ENCODE results near the gene SLC15A2. TPM values are rescaled to one million over a fixed set of nuclear protein-coding genes. Genes with fewer than 3 reads are reported as not detected.

Gene SLC15A2
- total and polyA plus RNA-seq, 10 donors = 4.3 to 18.7 (median 11.2) TPM

DNA sequence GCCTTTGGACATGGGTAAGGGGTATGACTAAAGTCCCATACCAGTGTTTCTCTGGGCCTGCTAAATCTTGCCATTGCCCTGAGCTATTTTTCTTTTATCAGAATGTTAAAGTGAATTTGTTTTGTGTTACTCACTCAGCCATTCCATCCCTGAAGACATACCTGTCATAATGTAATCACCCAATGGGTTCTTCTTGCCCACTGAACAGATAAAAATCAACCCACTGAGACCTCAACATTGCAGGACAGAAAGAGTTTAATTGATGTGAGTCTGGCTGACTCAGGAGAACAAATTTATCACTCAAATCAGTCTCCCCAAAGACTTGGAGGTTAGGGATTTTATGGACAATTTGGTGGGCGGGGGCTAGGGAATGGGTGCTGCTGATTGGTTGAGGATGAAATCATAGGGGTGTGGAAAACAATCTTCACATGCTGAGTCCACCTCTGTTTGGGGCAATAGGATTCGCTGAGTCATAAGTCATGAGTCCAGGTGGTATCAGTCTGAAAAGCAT lies 80.5 kb downstream of the SLC15A2 start:
- H3K4me3 ChIP-seq = no peak overlapping the region
- intact Hi-C loops (cut with DNase I; ENCODE audit: low total_unique reads) = no loop called here
- no peaks in the 10 kb centered on the region for H3K27me3 ChIP-seq (replicated peaks in 1 of 7)
- TF ChIP-seq POLR2AphosphoS5 (IDR thresholded peaks at IDR 0.05) (no peak), POLR2A (IDR thresholded peaks at IDR 0.05) (no peak)
- TF ChIP-seq, protein P1, sequence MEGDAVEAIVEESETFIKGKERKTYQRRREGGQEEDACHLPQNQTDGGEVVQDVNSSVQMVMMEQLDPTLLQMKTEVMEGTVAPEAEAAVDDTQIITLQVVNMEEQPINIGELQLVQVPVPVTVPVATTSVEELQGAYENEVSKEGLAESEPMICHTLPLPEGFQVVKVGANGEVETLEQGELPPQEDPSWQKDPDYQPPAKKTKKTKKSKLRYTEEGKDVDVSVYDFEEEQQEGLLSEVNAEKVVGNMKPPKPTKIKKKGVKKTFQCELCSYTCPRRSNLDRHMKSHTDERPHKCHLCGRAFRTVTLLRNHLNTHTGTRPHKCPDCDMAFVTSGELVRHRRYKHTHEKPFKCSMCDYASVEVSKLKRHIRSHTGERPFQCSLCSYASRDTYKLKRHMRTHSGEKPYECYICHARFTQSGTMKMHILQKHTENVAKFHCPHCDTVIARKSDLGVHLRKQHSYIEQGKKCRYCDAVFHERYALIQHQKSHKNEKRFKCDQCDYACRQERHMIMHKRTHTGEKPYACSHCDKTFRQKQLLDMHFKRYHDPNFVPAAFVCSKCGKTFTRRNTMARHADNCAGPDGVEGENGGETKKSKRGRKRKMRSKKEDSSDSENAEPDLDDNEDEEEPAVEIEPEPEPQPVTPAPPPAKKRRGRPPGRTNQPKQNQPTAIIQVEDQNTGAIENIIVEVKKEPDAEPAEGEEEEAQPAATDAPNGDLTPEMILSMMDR (IDR thresholded peaks at IDR 0.05 in 8 of 11, conservative IDR thresholded peaks at IDR 0.05 in 3 of 11) = no peak
- no peaks in the 10 kb centered on the region for H3K36me3 ChIP-seq
- H3K9me3 ChIP-seq = peaks cover 0 to 30% (median 13%) of the 10 kb centered on the region in 8 donors
- H3K4me1 ChIP-seq = peaks cover 0 to 3% (median 0%) of the 10 kb centered on the region in 6 donors
- no peak overlapping the region for H3K27ac ChIP-seq
- no peak for DNase-seq
- 85 to 92% (median 89%) methylated on average over 2 of the region's 2 CpGs for WGBS, 5 donors

- H3K4me3 ChIP-seq = no peak overlapping the region
- DNase-seq = no peak
- no peaks in the 10 kb centered on the region for H3K27me3 ChIP-seq (replicated peaks in 1 of 7)
- WGBS, 5 donors = 88 to 100% (median 97%) methylated on average over 1 of the region's 1 CpG
- peaks cover 0 to 30% (median 13%) of the 10 kb centered on the region in 8 donors for H3K9me3 ChIP-seq
- intact Hi-C loops (cut with DNase I; ENCODE audit: low total_unique reads) = no loop called here
- H3K4me1 ChIP-seq = peaks cover 0 to 12% (median 4%) of the 10 kb centered on the region in 6 donors
- H3K27ac ChIP-seq = no peak overlapping the region
- H3K36me3 ChIP-seq = no peaks in the 10 kb centered on the region
- TF ChIP-seq POLR2AphosphoS5 (IDR thresholded peaks at IDR 0.05) (no peak), POLR2A (IDR thresholded peaks at IDR 0.05) (no peak)
- TF ChIP-seq, protein P1 (IDR thresholded peaks at IDR 0.05 in 8 of 11, conservative IDR thresholded peaks at IDR 0.05 in 3 of 11) = peak in 2 of 11 experiments; percentile 7 to 17
These were observed 81.6 kb downstream of the SLC15A2 start for GRCh38 chr3:121975702-121976302.

DNA sequence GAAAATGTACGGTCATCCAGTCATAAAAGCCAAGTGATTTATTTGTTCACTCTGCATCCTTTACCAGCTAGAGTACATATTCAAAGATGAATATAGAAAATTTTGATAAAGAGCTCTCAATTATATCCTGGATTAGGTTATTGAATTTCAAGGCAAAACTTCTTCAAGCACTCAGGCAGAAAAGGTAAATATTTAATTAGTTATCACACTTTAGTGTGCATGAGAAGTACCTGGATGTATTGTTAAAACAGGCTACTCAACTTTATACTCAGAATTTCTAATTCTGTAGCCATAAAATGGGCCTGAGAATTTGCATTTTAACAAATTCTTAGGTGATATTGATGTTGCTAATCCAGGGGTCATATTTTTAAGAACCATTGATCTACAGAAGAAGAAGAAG lies 82.5 kb downstream of the SLC15A2 start:
- intact Hi-C loops (cut with DNase I; ENCODE audit: low total_unique reads) = no loop called here
- Histone ChIP-seq H3K36me3 (no peaks in the 10 kb centered on the region), H3K4me1 (peaks cover 0 to 12% (median 4%) of the 10 kb centered on the region in 6 donors), H3K4me3 (no peak overlapping the region), H3K27me3 (replicated peaks in 1 of 7) (no peaks in the 10 kb centered on the region), H3K9me3 (peaks cover 0 to 30% (median 13%) of the 10 kb centered on the region in 8 donors), H3K27ac (no peak overlapping the region)
- TF ChIP-seq, protein P1 (IDR thresholded peaks at IDR 0.05 in 8 of 11, conservative IDR thresholded peaks at IDR 0.05 in 3 of 11) = no peak
- TF ChIP-seq POLR2A (IDR thresholded peaks at IDR 0.05) (no peak), POLR2AphosphoS5 (IDR thresholded peaks at IDR 0.05) (no peak)
- DNase-seq = no peak
- 93 to 98% (median 97%) methylated on average over 1 of the region's 1 CpG for WGBS, 5 donors

DNA sequence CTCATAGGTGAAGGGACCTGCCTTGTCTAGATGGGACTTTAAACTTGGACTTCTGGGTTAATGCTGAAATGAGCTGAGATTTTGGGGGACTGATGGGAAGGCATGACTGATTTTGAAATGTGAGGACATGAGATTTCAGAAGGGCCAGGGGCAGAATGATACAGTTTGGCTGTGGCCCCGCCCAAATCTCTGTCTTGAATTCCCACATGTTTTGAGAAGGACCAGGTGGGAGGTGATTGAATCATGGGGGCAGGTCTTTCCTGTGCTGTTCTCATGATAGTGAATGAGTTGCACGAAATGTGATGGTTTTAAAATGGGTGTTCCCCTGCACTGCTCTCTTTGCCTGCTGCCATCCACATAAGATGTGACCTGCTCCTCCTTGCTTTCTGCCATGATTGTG lies 85.0 kb downstream of the SLC15A2 start:
- Histone ChIP-seq H3K9me3 (peaks cover 0 to 46% (median 27%) of the 10 kb centered on the region in 8 donors), H3K4me3 (no peak overlapping the region), H3K27me3 (replicated peaks in 1 of 7) (no peaks in the 10 kb centered on the region), H3K4me1 (peaks cover 0 to 12% (median 4%) of the 10 kb centered on the region in 6 donors), H3K36me3 (no peaks in the 10 kb centered on the region), H3K27ac (no peak overlapping the region)
- DNase-seq = no peak
- WGBS, 5 donors = 62 to 96% (median 83%) methylated on average over 2 of the region's 2 CpGs
- intact Hi-C loops (cut with DNase I; ENCODE audit: low total_unique reads) = no loop called here
- TF ChIP-seq, protein P1 (IDR thresholded peaks at IDR 0.05 in 8 of 11, conservative IDR thresholded peaks at IDR 0.05 in 3 of 11) = no peak

All from spleen (tissue), 11 donors.